ENCODE results near the gene GNAQ. TPM values are rescaled to one million over a fixed set of nuclear protein-coding genes. Genes with fewer than 3 reads are reported as not detected.

Gene GNAQ
- total RNA-seq, 6 donors from 2014 or later: 50.3 to 117 (median 94.3) TPM

DNA sequence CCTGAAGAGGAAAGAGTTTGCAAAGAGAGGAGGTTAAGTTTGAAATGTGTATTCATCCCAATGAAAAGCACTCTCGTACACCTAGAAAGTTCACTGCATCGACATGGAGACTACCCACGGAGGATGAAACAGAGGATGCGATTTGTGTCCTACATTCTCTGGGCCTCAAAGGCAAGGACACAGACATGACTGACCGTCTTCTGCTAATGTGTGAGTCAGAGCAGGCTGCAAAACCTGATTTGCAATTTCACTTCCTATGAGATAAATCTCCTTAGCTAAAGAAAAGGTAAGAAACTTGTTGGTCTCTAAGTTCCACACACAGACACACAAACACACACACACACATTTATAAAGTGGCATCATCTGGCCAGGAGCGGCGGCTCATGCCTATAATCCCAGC lies 98.6 kb downstream of the GNAQ start:
- H3K36me3 ChIP-seq: no peaks in the 10 kb centered on the region
- no peak overlapping the region for H3K27ac ChIP-seq
- 82 to 87% methylated on average over 7 of the region's 7 CpGs for WGBS, 2 donors
- no peak for DNase-seq
- H3K4me1 ChIP-seq: peaks cover 7 to 22% (median 10%) of the 10 kb centered on the region in 4 donors
- no peaks in the 10 kb centered on the region for H3K9me3 ChIP-seq
- H3K4me3 ChIP-seq: no peak overlapping the region
- no peak for ATAC-seq (ENCODE audit: low FRiP score in 2 of 2)
- TF ChIP-seq, protein P1, sequence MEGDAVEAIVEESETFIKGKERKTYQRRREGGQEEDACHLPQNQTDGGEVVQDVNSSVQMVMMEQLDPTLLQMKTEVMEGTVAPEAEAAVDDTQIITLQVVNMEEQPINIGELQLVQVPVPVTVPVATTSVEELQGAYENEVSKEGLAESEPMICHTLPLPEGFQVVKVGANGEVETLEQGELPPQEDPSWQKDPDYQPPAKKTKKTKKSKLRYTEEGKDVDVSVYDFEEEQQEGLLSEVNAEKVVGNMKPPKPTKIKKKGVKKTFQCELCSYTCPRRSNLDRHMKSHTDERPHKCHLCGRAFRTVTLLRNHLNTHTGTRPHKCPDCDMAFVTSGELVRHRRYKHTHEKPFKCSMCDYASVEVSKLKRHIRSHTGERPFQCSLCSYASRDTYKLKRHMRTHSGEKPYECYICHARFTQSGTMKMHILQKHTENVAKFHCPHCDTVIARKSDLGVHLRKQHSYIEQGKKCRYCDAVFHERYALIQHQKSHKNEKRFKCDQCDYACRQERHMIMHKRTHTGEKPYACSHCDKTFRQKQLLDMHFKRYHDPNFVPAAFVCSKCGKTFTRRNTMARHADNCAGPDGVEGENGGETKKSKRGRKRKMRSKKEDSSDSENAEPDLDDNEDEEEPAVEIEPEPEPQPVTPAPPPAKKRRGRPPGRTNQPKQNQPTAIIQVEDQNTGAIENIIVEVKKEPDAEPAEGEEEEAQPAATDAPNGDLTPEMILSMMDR (IDR thresholded peaks at IDR 0.05): no peak
- TF ChIP-seq POLR2A (IDR thresholded peaks at IDR 0.05) (no peak), POLR2AphosphoS5 (IDR thresholded peaks at IDR 0.05) (no peak), EP300 (IDR thresholded peaks at IDR 0.05) (no peak)
- H3K27me3 ChIP-seq: no peaks in the 10 kb centered on the region

DNA sequence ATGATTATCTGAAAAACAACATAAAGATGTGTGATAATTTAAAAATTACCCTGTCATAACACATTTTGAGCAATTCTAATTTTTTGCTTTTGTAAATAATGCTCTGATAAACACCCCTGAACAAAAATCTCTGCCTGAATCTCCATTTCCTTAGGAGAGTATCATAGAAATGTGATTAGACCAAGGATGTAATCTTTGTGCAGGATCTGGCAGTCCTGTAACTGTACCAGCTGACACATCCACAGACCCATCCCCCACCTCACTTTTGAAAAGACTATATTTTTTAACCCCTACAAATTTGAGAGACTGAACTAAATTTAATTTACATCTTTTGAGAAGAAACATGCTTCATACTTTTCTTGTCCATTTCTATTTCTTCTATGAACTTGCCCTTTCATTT lies 101.7 kb downstream of the GNAQ start:
- TF ChIP-seq, protein P1 (IDR thresholded peaks at IDR 0.05): no peak
- TF ChIP-seq EP300 (IDR thresholded peaks at IDR 0.05) (no peak), POLR2A (IDR thresholded peaks at IDR 0.05) (no peak), POLR2AphosphoS5 (IDR thresholded peaks at IDR 0.05) (no peak)
- peaks cover 12 to 25% (median 18%) of the 10 kb centered on the region in 4 donors for H3K4me1 ChIP-seq
- ATAC-seq (ENCODE audit: low FRiP score in 2 of 2): no peak

DNA sequence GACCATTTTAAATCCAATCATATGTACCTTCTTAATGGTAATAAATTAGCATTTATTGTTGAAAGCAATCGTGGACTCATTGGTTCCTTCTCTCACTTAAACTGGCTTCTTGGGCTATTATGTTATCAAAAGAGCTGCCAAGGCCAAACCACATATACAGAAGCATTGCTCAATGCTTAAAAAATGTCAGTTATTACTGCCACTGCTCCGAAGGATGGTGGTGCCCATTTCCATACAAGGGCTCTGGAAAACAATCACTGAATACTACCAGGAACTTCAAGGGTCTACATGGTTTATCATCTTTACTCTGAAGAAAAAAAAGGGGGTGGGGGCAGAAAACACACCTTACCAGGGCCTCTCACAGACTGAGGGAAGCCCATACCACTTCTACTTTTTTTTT lies 104.3 kb downstream of the GNAQ start:
- ATAC-seq (ENCODE audit: low FRiP score in 2 of 2) (peak in 1 of 2 donors; percentile 37), DNase-seq (no peak)
- Histone ChIP-seq H3K4me1 (peaks cover 14 to 18% (median 17%) of the 10 kb centered on the region in 4 donors), H3K36me3 (peaks cover 0 to under 1% (median 0%) of the 10 kb centered on the region in 4 donors), H3K27ac (no peak overlapping the region), H3K27me3 (no peaks in the 10 kb centered on the region), H3K9me3 (no peaks in the 10 kb centered on the region), H3K4me3 (no peak overlapping the region)
- 30 to 34% methylated on average over 2 of the region's 2 CpGs for WGBS, 2 donors
- TF ChIP-seq, protein P1 (IDR thresholded peaks at IDR 0.05): no peak
- TF ChIP-seq POLR2AphosphoS5 (IDR thresholded peaks at IDR 0.05) (no peak), EP300 (IDR thresholded peaks at IDR 0.05) (no peak), POLR2A (IDR thresholded peaks at IDR 0.05) (no peak)

More for the DNA sequence above, 101.7 kb downstream of the GNAQ start:
- no peak overlapping the region for H3K27ac ChIP-seq
- H3K36me3 ChIP-seq: no peaks in the 10 kb centered on the region
- H3K27me3 ChIP-seq: no peaks in the 10 kb centered on the region
- H3K9me3 ChIP-seq: no peaks in the 10 kb centered on the region
- DNase-seq: no peak
- H3K4me3 ChIP-seq: no peak overlapping the region

DNA sequence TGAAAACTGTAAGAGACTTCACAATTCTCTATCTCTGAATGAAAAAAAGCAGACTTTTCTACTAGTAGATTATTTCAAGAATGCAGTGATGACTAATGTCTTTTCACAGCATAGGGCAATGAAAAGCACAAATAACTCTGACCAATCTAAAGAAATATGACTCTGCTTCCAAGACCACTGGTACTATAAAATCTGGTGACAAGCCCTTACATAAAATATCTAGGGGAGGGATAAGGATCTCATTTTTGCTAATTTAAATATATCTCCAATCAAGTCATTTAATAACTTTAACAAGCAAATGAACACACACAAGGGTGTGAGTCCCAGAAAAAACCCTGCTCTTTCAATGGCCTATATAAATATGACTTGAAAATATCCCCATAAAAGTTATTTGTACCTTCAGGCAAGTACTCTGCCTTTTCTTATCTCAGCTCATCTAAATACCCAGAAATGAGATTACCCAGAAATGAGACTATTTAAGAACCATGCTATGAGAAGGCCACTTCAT lies 105.2 kb downstream of the GNAQ start:
- no peak for TF ChIP-seq POLR2AphosphoS5 (IDR thresholded peaks at IDR 0.05)
- TF ChIP-seq POLR2A (IDR thresholded peaks at IDR 0.05): no peak
- TF ChIP-seq, protein P1 (IDR thresholded peaks at IDR 0.05): no peak
- no peak for TF ChIP-seq EP300 (IDR thresholded peaks at IDR 0.05)
- peak in 1 of 2 donors; percentile 36 for ATAC-seq (ENCODE audit: low FRiP score in 2 of 2)
- H3K4me3 ChIP-seq: no peak overlapping the region

DNA sequence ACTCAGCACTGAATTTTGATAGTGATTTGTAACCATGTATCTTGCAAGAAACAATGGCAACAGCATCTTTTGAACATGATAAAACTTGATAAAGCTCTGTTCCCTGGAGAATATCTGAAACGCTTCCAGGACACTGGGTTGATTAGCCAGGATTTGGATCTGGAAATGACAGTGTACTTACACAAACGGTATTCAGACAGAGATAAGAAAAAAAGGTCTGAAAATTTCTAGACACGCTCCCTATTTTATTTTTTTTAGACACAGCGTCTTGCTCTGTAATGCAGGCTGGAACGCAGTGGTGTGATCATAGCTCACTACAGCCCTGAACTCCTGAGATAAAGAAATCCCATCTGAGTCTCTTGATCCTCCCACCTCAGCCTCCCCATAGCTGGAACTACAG lies 109.0 kb downstream of the GNAQ start:
- peak in 1 of 2 donors; percentile 66 for ATAC-seq (ENCODE audit: low FRiP score in 2 of 2)
- 70 to 82% methylated on average over 5 of the region's 5 CpGs for WGBS, 2 donors
- Histone ChIP-seq H3K9me3 (no peaks in the 10 kb centered on the region), H3K4me1 (peaks cover 15 to 20% (median 19%) of the 10 kb centered on the region in 4 donors), H3K27ac (no peak overlapping the region), H3K4me3 (no peak overlapping the region), H3K27me3 (no peaks in the 10 kb centered on the region), H3K36me3 (peaks cover 2 to 30% (median 9%) of the 10 kb centered on the region in 4 donors)
- TF ChIP-seq POLR2A (IDR thresholded peaks at IDR 0.05): no peak
- no peak for TF ChIP-seq POLR2AphosphoS5 (IDR thresholded peaks at IDR 0.05)
- TF ChIP-seq, protein P1 (IDR thresholded peaks at IDR 0.05): no peak
- no peak for TF ChIP-seq EP300 (IDR thresholded peaks at IDR 0.05)
- DNase-seq: no peak

More for the DNA sequence above, 105.2 kb downstream of the GNAQ start:
- Histone ChIP-seq H3K9me3 (no peaks in the 10 kb centered on the region), H3K27me3 (no peaks in the 10 kb centered on the region), H3K36me3 (peaks cover 0 to 8% (median 1%) of the 10 kb centered on the region in 4 donors), H3K4me1 (peaks cover 14 to 18% (median 17%) of the 10 kb centered on the region in 4 donors), H3K27ac (no peak overlapping the region)
- DNase-seq: no peak

Measured in upper lobe of left lung (tissue), 6 donors.